Stimulated activated CD4-positive, alpha-beta T cell treated with anti-CD3 and anti-CD28 coated beads, Interleukin-12 subunit alpha, Interleukin-12 subunit beta, amount 100 ng/mL, for 24 hours (primary cell): ENCODE results near the gene TRIM17.

Source experiments
- DNase-seq, 2 experiments: peaks; one replicate each; pipeline ENCODE4 v3.0.0-alpha.2; 2020; ENCODE audit warnings: low read depth in 2 of 2

Gene TRIM17

DNA sequence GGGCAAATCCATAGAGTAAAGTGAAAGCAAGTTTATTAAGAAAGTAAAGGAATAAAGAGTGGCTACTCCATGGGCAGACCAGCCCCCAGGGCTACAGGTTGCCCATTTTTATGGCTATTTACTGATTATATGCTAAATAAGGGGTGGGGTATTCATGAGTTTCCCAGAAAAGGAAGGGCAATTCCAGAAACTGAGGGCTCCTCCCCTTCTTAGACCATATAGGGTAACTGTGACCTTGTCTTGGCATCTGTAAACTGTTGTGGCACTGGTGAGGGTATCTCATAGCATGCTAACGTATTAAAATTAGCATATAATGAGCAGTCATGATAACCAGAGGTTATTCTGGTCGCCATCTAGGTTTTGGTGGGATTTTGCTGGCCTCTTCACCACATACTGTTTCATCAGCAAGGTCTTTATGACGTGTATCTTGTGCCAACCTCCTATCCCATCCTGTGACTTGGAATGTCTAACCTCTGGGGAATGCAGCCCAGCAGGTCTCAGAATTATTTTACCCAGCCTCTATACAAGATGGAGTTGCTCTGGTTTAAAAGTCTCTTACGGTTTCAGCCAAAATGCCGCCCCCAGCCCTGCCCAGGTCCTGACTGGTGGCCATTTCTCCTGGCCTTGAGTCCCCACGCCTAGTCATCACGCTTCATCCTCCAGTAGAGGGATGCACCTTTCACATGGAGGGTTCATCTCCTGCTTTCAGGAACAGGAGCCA, 982 bp upstream of the TRIM17 start:
- DNase-seq: no peak

DNA sequence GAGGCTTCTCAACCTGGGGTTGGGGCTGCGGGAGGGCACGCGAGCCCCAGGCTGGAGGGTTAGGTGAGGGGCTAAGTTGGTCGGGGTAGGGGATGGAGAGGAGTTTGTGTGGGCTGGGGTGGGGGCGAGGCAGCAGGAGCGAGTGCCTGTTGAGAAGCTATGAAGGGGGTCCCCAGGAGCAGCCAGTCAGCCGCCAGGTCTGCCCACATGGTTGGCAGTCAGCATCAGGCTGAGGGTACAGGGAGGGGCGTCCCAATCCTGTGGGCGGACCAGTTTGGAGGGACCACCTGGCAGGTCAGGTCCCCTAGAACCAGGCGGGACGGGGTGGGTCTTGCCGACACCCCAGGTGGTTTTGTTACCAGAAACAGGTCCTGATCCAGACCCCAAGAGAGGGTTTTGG, 400 bp upstream of the TRIM17 start:
- DNase-seq: no peak

- no peak for DNase-seq
Observed at GRCh38 chr1:228415853-228416216, 826 bp downstream of the TRIM17 start.

DNA sequence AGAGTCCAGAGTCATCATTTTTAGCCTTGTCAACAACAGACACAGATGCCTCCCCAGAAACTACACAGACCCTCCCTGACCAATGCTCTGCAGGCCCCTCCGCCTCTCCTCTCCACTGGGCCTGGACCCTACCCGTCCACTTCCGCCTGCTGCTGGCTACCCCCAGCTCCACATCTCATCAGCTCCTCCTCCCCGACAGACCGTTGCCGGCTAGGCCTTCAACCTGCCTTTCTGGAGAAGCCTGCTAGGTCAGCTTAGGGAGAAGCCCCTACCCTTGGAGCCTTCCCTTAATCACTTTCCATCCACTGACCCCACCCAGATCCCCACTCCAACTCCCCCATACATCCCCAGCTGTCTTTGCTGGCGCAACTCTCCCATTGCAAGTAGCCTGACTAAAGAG, 1.4 kb downstream of the TRIM17 start:
- DNase-seq: no peak

DNA sequence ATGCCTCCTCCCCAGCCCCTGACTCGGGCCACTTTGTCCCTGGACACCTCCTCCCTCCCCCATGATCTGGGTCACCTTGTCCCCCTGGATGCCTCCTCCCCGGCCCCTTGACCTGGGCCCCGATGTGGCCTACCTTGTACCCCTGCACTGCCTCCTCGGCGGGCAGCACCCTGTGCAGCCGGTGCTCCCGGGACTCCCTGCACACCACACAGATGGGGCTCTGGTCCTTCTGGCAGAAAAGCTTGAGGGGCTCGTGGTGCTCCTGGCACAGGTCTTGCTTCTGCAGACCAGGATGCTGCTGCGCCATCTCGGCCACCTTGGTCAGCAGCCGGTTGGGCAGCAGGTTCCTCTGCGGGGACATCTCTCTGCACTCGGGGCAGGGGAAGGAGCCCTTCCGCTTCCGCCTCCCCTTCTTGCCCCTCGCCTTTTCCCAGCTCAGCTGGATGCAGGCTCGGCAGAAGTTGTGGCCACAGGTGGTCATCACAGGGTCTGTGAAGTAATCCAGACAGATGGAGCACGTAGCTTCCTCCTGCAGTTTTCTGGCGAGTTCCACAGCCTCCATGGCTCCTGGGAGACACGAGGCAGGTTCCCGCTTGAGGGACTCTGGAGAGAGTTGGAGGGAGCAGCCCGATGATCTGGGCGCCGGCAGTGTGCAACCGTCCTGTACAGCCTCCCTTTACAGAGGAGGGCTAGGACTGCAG, 2.0 kb downstream of the TRIM17 start:
- DNase-seq: no peak

DNA sequence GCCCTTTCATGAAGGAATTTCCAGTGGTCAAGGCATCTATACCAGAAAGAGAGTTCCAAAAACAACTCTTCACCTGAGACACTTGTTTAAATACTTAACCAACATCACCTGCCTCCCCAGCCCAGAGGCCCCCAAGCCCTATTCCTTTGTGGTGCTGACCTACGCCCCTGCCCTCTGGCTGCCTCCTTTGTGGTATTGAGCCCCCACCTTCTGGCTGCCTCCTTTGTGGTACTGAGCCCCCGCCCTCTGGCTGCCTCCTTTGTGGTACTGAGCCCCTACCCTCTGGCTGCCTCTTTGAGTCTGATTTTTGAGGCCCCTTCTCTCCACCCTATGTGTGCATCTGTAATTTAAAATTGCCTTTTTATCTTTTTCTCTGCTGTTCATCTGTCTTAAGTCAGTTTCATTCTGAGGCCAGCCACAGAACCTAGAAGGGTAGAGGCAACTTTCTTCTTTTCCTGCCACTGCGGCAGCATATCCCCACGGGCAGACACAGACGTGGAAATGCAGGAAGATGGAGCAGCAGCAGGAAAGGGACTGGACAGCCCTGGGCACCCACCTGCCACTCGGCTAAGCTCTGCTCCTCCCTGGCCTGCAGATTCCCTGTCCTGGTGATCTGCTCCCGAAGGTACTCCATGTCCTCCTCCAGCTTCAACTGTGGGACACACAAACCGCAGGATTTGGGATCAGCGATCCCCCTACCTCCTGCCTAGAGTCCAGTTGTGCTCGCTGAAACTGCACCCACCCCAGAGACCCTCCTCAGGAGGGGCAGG, 3.2 kb downstream of the TRIM17 start:
- no peak for DNase-seq

DNA sequence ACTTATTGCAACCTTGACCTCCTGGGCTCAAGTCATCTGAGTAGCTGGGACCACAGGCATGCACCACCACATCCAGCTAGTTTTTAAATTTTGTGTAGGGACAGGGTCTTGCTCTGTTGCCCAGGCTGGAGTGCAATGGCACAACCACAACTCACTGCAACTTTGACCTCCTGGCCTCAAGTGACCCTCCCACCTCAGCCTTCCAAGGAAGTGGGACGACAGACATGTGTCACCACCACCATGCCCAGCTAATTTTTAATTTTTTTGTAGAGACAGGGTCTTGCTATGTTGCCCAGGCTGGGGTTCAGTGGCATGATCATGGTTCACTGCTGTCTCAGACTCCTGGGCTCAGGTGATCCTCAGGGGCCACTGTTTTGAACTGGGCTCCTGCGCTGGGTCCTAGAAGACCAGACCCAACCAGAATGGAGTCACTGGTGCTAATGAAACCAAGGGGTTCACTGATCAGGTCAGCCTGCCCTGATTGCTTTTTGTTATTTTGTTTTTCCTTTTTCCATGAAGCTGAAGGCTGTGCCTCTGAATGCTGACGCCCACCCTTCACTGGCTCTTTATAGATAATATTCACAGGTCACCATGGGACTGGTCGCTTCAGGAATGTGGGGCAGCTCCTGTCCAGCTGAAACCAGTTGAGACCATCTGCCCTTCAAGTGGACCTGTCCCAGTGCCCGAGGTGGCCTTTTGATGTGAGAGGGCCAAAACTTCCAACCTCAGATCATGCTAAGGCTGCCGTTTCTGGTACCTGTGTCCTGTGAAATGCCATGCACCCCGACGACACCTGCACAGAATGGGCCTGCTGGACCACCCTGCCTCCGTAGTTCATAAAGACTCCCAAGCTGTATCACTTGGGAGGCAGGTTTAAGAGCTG, 4.9 kb downstream of the TRIM17 start:
- DNase-seq: no peak

DNA sequence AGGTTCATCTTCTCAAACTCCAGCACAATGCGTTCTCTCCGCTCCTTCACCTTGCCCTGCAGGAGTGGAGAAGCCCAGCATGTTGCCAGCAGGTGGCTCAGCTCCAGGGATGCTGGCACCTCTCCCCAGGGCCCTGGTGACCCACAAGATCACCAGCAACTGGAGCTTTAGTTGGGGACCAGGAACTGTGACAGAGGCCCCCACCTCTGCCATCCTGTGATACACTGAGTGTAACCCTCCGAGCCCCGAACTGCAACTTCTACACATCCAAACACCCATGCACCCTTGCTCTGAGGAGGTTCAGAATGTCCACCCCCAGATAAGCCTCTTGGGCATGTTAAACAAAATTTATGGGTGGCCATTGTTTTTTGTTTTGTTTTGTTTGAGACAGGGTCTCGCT, 5.5 kb downstream of the TRIM17 start:
- DNase-seq: no peak

DNA sequence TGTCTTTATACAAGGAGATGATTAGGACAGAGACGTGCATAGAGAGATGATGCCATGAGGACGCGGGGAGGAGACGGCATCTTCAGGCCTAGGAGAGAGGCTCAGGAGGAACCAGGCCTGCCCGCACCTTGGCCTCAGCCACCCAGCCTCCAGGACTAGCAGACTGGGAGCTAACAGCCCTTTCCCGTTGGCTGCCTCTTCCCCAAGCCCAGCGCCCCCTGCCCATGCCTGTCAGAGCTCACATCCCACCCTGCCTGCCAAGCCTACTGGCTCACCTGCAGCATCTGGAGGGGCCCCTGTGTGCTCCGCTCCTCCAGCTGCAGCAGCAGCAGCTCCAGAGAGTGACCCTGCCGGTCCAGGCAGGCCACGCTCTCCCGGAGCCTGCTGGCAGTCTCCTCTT, 6.0 kb downstream of the TRIM17 start:
- no peak for DNase-seq

GRCh38 chr1:228410015-228410414, 6.6 kb downstream of the TRIM17 start:
- DNase-seq: no peak

DNA sequence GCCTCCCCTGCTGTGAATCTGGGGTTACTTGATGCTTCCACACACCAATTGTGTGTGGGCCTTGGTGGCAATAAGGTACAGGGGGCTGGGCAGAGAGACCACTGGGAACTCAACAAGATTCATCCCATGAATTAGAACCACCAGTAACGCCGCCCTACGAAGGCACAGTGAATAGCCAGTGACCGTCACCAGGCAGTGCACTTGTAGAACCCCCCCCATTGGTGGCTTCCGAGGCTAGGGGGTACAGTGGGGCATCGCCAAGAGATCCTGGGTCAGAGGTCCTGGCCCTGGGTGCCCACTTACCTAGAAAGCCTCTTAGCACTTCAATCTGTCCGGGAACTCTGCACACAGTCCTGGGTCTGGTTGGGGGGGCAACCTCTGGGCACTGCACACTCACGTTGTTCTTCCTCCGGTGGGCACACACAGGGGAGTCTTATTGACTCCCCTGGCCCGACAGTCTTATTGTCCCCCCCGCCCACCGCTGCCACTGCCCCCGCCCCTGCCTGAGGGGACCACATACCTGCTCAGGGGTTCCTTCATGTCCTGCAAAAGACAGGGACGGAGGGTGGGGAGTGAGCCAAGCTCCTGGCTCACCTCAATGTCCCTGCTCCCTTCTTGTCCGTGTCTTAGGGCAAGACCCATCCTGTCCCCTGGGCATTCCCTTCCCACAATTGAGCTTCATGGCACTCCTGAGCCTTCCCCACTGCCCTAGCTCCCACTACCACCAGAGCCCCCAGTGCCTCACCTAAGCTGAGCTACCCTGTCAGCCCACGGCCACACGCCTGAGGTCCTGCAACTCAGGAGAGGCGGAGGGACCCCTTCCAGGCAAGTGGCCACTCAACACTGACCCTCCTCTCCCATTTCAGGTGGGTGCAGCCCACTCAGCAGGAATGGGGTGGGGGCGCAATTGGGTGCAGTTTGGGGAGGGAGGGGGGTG, 7.5 kb downstream of the TRIM17 start:
- no peak for DNase-seq

DNA sequence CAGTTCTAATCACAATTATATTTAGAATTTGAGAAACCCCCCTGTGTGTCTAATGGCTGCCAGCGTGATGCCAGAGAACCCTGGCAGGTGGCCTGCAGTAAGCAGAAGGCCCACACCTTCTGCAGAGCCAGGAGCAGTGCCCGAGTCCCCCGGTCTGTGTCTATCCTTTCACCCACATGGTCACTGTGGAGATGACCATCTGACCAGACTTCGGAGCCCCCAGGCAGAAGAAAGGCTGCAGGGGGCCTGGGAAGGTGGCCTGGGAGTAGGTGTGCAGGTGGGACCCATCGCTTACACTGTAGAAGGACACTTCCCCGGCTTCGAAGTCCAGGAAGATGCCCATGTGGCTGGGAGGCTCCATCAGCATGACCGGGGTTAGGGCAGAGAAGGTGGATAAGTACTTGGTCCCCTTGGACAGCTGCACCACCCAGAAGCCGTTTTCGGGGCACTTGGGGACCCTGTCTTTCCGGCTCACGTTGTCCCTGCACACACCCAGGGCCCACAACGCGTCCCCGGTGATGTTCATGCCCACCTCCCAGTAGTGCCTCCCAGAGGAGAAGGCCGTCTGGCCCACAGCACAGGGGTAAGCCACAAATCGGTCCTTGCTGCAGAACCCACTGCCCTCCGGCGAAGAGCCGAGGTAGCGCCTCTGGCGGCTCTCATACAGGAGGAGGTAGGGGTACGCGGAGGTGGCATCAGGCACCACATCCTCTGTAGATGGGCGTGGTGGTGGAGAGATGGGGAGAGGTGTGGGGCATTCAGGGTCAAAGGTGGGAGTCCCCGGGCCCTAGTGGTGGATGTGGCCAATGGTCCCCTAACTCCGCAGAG, 8.4 kb downstream of the TRIM17 start:
- no peak for DNase-seq

DNA sequence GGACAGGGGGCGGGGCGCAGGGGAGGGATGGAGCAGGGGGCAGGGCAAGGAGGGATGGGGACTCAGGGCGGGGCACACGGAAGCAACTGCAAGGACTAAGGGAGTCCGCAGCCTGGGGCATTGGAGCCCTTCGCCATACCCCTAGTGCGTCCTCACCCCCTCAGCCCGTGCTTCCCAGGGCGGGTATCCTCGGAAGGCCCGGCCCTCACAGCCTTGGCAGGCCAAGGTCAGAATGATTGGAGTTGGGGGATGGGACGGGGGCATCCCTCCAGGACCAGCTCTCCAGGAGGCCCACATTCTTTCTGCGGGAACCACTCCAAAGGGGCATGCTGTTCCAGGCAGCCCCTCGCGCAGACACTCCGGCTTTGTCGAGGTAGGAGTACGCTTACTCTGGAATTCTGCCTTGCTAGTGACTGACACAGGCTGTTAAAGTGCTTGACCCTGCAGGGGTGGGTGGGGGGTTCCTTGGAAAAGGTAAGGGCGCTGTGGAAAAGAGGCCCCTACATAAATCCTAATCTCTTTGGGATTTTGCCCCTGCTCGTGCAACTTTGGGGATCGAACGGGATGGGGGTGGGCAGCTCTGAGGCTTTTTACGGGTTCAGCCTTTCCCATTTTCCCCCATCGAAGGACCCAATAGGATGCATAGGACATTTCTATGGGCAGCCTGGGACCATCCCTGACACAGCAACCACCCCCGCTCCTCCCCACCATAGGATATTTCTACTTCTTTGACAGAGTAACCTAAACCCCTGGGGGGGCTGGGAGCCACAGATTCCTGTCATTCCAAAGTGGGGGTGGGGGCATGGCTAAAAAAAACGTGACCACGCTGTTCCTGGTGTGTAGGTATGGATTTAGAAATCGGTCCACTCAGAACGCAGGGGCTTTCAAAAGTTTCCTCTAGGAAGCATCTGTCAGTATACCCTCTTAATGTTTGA, 9.3 kb downstream of the TRIM17 start:
- DNase-seq: no peak

GRCh38 chr1:228405979-228406228, 10.8 kb downstream of the TRIM17 start:
- no peak for DNase-seq

DNA sequence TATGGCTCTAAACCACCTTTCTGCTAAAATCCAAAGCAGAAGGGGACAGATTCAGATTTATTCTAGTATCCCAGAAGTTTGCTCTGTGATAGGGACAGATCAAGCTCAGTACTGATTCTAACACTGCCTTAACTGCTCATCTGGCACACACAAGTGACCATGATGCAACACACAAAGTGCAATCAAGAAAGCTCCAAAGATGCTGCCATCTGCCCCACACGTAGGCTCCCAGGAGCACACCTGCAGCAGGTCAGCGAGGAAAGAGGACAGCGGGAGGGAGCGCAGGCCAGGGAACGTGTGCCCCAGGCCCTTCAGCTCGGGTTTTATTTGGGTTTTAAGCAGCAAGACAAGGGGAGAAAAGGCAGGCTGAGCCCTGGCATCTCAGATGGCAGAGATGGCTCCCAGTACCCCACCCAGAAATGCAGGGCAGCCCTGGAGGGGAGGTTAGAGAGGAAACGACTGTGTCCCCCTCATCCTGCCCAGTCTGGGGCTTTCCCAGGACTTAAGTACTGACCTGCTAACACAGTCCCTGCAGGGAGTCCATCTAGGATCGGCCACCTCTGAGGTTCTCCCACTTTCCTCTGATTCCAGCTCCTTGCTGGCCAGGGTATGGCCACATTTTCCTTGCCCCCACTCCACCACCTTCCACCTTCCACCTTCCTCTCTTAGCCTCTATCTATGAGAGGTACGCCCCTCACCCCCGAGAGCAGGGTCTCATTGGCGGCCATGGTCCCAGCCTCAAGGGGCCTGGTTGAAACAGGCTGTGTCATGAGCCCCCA, 11.3 kb downstream of the TRIM17 start:
- DNase-seq: no peak

GRCh38 chr1:228404107-228404720, 12.4 kb downstream of the TRIM17 start:
- DNase-seq: no peak

GRCh38 chr1:228403231-228403631, 13.4 kb downstream of the TRIM17 start:
- DNase-seq: no peak

GRCh38 chr1:228402641-228403025, 14.0 kb downstream of the TRIM17 start:
- no peak for DNase-seq
